GM18517 (cell line): ENCODE data around the gene B3GAT3.
"Not testable (repeated sequence)": the region's sequence is repeated elsewhere in the genome, so short reads cannot be mapped to it uniquely, and the experiment has no call there.

Experiments
- ATAC-seq: cut with Tn5 transposase; IDR thresholded peaks from one replicate; pipeline ENCODE4 v1.9.1; 2021; ENCODE audit warnings: mild to moderate bottlenecking, moderate library complexity; ENCODE audit not compliant: unreplicated experiment

Gene B3GAT3

DNA sequence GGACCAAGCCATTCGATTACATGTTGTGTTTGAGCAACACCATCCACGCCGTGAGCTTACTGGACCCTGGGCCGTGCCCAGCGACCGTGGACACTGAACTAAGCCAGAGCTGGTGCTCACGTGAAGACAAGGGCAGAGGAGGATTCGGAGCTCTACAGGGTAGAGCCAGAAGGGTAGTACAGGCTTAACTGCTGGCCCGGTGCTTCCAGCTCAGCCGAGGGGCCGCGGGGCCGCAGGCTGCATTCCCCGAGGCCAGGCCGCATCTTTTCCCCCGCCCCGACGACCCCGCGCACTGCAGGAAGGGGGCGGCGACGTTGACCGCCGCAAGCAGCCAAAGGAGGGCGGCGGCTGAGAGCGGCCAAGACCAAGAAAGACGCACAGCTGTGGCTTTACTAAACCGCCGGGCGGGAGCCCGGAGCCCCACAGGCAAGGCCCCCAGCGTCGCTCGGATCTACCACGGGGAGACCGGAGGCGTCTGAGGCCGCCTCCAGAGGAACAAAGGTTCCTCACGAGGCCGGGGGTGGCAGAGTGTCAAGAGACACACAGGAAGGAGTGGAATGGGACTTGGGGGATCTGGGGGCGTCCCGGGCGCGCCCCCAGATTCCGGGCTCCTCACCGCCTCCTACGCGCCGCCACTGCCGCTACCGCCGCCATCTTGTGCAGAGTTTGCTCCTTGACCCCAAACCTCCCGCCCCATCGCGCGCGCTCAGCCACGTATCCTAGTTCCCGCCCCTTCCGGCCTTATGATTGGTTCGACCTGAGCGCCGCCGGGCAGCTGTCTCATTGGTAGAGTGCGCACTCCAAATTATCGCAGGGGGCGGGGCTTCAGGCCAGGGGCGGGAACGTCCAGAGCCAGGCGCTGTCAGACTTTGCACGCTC is 24.4 kb upstream of the B3GAT3 start, which contains the start of gene GANAB:
TSS of gene GANAB (minus strand) at position 668 of the 879 bp plus-strand sequence. CDS start at position 654, 14 bp downstream.
- ATAC-seq: peak; percentile 85

DNA sequence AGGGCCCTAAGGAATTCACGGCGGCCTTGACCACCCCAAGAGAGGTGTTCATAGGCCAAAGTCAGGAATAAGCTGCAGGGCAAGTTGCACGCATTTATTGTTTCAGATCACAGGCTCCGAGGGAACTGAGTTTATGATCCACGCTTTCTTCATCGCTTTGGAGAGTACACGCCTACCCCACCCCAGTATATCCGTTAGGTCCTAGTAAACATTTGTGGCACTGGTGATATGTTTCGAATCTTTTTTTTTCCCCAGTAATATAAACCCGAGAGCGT is 23.8 kb upstream of the B3GAT3 start:
- no peak for ATAC-seq

DNA sequence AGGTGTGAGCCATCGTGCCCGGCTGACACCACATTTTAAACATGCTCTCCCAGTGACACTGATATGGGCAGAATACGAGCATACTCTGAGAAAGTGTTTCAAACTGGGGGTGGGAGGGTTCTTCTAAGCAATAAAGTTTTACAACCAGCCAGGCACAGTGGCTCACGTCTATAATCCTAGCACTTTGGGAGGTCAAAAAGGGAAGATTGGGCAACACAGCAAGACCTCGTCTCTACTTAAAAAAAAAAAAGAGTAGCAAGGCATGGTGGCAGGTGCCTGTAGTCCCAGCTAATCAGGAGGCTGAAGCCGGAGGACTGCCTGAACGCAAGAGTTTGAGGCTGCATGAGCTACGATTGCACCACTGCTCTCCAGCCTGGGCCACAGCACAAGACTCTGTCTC is 22.4 kb upstream of the B3GAT3 start:
- no peak for ATAC-seq

DNA sequence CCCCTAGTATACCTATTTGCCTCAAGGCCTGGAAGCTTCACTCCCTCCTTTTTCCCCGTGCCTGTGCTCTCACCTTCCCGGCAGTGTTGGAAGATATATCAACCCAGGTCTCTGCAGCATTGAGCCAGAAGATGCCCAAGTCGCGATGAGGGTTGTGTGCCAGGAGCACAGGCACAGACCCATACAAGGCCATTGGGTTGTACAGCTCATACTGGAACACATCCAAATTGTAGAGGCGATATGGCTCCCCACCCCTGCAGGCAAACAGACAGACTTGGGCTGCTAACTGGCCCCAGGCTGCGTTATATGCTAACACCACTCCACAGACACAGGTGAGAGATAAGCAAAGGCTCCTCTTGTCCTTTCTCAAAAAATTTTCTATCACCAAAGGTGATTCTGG is 10.7 kb upstream of the B3GAT3 start:
- ATAC-seq: no peak

DNA sequence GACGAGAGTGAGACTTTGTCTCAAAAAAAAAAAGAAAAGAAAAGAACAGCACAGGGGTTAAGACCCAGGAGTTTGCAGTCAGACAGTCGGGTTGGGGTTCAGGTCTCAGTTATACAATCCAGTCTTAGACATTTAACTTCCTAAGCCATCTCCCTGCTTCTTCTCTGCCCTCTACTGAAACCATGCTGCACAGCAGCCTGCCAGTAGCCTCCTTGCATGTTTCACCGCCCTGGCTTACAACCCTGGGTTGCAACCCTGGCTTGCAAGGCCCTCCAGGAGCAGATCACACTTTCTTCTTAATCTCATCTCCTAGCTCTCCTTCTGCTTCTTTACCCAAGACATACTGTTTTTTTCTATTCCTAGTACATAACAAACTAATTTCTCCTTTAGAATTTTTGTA is 5.9 kb upstream of the B3GAT3 start:
- no peak for ATAC-seq

DNA sequence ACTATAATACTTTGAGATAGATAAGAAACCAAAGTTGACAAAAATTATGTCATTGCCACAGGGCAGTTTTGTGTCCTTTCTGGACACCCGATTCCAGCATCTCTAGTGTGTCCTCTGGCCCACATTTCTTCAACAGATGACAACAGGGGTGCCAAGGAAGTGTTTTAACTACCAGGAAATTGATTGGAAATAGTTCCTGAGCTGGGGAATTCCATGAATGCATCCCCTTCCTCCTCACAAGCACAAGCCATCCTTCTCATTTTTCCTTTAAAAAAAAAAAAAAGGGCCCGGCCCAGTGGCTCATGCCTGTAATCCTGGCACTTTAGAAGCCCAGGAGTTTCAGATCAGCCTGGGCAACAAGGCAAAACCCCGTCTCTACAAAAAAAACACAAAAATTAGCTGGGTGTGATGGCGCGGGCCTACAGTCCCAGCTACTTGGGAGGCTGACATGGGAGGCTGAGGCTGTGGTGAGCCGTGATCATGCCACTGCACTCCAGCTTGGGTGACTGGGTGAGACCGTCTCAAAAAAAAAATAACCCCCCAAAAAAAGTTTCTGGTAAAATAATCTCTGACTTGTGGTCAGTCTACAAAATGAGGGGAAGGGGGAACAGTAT is 797 bp upstream of the B3GAT3 start:
- ATAC-seq: no peak

DNA sequence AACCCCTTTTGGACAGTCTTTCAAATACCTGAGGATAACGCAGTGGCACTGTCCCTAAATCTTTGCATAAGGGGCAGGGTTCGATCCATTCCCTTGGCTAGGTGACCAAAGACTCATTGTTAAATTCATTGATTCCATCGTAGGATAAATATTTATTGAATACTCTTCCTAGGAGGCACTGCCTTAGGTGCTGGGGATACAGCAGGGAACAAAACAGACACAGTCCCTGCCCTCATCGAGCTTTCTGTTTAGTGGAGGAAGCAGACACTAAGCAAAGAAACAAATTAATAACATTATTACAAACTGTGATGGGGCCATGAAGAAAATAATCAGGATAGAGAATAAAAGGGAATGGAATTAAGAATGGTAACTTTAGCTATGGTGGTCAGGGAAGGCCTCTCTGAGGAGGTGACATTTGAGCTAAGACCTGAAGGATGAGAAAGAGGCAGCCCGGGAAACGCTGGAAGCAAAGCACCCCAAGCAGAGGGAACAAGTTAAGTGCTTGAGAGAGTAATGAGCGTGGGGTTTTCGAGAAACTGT is 689 bp downstream of the B3GAT3 start:
- ATAC-seq: no peak

DNA sequence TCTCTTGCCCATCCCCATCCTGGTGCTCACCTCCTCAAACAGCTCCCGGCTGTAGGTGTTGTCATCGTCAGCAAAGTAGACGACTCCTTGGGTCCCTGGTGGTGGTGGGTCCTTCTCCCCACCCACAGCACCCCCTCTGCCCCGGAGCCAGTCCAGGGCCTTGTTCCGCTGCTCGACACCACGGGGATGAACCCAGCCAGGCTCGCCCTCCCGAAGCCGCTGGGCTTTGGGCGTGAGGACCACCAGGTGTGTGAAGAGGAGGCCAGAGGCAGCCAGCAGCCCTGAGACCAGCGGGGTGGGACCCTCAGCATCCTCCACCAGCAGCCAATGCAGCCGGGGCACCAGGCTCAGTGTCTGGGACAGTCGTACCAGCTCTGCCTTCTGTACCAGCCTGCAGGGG is 4.8 kb downstream of the B3GAT3 start:
- ATAC-seq: not testable (repeated sequence)

DNA sequence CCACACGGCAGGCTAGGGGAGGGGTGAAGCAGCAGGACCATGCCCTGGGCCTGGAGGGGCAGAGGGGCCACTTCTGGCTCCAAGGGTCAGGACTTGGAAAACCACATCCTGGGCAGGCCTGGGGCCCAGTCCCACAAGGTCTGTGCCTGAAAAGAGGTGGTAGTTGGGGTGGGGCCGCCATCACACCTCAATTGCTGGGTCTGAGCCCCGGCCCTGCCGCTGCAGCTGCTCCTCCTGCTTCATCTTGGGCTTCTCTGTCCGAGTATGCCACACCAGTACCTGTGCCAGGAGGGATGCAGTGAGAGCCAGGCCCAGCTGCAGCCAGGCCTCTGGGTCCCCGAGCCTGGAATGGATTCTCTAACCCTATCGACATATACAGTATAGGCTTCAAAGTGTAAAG is 6.3 kb downstream of the B3GAT3 start:
- no peak for ATAC-seq

DNA sequence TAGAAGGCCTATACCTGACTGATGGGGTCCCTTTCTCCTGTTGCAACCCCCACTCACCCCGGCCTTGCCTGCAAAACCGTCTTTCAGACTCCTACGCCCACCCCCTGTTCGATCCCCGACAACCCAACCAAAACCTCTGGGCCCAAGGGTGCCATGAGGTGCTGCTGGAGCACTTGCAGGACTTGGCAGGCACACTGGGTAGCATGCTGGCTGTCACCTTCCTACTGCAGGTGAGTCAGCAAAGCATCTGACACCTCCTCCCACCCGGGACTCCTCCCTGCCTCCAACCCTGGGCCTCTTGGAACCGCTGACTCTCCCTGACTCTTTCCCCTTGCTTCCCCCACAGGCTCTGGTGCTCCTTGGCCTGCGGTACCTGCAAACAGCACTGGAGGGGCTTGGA is 7.5 kb downstream of the B3GAT3 start:
- ATAC-seq: no peak

DNA sequence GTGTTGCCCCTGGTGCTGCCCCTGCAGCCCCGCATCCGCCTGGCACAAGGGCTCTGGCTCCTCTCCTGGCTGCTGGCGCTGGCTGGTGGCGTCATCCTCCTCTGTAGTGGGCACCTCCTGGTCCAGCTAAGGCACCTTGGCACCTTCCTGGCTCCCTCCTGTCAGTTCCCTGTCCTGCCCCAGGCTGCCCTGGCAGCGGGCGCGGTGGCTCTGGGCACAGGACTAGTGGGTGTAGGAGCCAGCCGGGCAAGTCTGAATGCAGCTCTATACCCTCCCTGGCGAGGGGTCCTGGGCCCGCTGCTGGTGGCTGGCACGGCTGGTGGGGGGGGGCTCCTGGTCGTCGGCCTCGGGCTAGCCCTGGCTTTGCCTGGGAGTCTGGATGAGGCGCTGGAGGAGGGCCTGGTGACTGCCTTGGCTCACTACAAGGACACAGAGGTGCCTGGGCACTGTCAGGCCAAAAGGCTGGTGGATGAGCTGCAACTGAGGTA is 8.5 kb downstream of the B3GAT3 start:
- ATAC-seq: no peak

DNA sequence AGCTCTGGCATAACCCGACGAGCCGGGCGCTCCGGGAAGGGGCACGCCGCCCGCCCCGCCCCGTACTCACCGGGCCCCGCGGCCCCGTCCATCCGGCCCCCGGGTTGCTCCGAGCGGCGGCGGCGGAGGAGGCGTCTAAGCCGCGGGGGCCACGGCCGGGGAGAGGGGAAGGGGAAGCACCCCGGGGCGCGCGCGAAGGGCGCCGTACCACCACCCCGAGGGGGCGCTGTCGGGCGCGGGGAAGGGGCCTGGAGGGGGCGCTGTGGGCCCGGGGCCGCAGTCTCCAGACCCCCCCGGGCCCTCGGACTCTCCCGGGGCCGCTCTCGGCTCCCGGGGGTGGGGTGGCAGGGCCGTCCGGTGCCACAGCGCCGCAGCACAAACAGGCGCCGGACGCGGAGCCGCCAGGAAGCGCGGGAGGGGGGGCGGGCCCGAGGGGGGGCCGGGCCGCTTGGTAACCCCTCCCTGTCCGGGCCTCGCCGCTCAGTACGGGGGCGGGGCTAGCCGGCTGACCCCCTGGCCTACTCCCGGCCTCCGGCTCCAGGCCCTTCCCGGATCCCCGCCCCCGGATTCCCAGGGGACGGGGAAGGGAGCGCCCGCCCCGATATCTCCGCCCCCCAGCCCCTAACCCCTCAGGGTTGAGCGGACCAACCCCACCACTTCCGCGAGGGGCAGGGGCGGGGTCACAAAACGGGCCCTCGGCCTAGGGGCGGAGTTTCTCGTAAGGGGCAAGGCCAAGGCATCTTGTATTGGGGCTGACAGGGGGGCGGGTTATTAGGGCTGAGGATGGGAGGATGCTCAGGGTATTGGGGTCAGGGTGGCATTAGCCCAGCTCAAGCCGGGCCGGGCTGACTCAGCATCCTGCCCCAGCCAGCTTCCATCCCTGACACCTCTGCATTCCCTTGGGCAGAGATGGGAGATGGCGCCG is 9.2 kb downstream of the B3GAT3 start, which contains the start of the genes EML3 and ROM1:
TSS of gene EML3 (minus strand) at position 410 of the 925 bp plus-strand sequence. CDS start at position 92, 318 bp downstream.
TSS of gene ROM1 (plus strand) at position 892 of the 925 bp plus-strand sequence. CDS start at position 917, 25 bp downstream.
- ATAC-seq: peak; percentile 71

DNA sequence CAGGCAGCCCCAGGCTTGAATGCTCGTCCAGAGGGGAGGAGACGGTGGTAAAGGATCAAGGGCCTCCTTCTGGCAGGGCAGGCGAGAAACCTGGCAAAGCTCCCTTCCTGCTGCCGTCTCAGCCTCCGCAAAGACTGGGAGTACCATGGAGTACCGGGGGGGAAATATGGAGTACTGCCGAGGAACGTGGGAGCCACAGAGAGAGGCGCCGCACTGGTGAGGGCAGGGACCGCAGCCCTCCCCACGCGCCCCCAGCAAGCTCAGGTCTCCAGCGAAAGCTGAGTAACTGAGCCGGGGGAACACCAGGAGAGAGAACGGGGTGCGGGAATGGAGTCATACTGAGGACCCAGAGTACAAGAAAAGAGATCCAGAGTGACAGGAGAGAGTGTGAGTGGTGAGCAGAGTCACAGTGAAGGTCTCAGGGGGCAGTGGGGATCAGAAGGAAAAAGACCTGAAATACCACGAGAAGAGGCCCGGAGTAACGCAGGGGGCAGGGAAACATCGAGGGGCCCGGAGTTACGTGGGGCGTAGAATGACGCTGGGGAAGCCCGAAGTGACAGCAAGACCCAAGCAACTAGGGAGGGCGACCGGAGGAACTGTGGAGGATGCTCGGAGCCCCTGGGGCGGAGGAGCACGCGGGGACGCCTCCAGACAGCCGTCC is 10.0 kb downstream of the B3GAT3 start:
- ATAC-seq: peak; percentile 28

DNA sequence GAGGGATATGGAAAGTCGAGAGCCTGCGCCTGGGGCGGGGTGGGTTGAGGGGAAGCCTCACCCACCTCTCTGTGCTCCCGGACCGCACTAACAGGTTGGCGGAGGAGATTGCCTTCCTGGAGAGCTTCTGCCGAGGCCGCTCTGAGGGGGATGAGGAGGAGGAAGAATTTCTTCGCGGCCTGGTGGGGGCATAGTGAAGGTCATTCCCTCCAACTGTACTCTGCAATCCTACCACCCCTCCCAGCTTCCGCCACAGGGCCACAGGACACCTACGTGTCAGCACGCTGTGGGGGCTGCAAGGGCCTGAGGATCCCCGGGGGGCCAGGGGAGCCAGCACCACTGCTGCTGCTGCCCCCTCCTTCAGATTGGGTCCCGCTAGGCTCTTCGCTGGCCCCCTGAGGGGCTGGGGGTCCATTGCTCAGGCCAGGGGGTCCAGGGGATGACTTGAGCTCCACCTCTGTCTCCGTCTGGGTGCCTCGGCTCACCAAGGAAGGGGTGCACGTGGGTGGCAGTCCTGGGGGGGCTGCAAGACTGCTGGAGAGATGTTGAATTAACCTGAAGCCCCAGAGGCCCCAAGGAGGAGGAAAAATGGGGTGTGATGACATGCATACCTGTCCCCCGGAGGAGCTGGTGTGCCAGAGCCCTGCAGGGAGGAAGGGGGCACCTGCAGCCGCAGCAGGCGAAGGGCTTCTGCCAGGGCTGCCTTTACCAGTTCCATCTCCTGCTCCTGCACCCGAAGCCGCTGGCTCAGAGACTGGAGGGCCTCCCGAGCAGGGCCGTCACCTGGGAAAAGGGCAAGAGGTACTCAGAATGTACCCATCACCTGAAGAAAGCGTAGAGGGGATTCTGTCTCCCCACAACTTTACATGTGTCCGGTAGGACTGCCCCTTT is 10.7 kb downstream of the B3GAT3 start:
- ATAC-seq: no peak

DNA sequence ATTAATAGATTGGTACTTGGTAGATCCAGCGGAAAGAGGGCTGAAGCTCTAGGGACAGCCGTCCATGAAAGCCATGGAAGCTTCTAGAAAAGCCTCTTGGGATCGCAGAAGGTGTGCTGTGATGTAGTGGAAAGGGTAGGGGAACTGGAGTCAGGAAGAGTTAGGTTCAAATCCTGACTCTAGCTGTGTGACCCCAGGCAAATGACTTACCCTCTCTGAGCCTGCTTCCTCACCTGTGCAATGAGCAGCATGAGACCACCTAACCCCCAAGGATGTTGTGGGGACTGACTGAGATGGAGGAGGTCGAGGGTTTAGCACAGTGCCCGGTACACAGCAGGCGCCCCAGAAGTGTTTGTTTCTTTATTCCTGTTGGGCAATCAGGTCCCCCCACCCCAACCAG is 11.4 kb downstream of the B3GAT3 start:
- ATAC-seq: no peak

DNA sequence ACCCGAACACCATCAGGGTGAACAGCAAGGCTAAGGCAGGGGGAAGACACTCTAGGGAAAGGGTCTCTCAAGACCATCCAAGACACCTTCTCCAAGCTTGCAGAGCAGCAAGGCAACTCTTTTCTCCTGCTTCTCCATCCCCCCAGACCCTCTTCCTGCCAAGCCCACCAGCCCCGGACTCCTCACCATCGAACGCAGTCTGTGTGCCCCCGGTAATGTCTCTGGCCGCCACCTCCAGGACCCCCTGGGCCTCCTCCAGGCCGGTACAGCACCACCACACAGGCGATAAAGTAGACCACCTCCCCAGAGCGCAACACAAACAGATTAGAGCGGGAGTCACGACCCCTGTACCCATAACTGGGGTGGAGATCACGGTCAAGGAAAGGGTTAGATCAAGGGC is 13.0 kb downstream of the B3GAT3 start:
- no peak for ATAC-seq

DNA sequence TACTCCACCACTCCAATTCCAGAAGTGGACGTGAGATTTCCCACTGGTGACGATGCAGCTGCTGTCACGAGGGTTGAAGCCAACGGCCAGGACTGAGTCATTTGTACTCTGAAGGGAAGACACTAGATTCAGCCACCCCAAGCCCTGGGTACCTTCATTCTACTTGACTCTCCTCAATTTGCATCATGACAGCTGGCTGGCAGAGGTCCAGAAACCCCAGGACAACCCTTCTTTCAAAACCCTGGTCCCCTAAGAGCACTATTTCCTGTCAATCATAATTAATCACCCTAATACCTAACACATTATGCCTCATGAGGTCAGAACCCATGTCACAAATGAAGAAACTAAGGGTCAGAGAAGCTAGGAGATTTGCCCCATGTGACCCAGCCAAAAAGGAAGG is 14.1 kb downstream of the B3GAT3 start:
- ATAC-seq: no peak

DNA sequence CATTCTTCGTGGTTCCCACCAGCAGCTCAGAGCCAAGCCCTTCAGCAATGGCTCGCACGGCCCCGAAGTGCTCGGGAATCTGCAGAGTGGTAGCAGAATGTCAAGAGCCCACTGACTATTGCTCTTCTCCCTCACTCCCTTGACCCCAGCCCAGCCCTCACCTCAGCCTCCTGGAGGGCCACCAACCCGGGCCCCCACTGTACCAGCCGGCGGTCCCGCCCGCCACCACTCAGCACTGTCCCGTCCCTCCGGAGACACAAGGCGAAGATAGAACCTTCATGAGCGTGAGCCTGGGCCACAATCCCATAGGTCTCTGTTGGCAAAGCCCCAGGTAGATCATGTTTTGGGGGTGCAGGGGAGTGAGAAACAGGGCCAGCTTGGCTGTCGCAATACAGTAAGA is 15.9 kb downstream of the B3GAT3 start:
- ATAC-seq: no peak

DNA sequence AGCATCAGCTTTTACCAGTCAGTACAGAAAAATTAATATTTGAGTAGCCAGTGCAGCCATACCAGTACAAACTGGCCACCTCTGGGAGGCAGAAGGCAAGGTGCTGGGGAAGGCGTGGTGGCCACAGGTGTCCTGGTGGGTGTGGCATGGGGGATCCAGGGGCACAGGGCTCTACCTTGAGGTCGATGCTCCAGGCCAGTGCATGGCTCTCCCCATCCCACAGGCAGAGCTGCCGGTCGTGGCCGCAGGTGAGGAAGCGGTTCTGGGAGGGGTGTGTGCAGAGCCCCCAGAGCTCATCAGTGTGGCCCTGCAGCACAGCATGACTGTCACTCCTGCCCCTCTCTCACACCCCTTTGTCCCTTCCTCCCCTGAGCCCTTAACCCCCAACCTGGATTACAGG is 16.3 kb downstream of the B3GAT3 start:
- ATAC-seq: no peak
